NCI-H187 treated with DMSO at 0.1 percent for 48 hours (cell line): ENCODE results near the gene FOXL1.

Experiments used
- DNase-seq: peaks from one replicate; lab custom pipeline; 2025; lab: John Stamatoyannopoulos, UW

Gene FOXL1

DNA sequence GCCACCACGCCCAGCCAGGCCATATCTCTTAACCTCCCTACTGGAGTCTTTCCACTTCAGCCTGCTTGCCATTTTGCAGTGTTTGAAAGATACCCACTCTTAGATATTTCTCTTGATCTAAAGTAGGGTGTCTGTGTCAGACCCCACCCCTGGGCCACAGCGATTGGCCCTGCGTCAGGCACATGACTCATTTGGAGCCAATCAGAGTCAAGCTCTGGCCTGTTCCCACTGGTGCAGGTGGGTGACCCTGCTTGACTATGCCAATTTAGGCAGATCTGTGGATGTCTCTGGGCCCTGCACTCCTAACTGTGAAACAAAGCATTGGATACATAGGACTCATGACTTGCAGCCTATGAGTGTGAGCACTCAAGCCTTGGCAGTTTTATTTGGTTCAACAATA lies 27.6 kb downstream of the FOXL1 start:
- DNase-seq = no peak

DNA sequence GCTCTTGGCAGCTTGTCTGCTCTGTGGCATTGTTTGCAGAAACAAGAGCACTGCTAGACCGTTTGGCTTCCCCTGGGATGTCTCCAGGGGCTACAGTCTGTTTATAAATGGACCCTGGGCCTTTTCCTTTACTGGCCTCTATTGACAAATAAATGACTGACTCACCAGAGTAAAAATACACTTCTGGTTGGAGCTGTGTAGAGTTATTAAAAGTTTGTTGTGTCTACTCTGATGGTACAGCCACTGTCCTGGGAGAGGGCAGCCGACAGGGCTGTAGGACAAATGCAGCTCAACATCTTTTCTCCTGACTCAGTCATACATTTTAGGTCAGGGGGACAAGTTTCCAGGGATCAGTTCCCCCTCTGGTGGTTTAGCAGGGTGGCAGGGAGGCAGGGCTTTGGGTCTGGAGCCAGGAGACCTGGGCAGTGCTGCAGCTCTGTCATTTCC lies 30.0 kb downstream of the FOXL1 start:
- no peak for DNase-seq

DNA sequence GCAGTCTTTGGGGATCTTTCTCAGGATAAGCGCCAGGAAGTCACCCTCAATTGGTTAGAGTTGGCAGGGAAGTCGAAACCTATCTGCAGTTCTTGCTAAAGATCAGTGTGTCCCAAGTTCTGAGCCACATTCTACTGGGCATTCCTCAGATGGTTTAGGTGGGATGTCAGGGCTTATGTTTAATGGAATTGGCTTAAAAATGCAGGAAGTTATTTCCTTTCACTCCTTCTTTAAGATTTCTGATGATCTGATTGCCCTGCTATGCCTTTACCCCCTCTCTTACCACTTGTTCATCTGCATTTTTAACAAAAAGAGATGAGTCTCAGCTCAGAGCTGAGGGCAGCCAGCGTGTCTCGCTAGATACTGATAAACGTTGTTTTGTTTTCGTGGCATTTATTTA lies 30.8 kb downstream of the FOXL1 start:
- no peak for DNase-seq

DNA sequence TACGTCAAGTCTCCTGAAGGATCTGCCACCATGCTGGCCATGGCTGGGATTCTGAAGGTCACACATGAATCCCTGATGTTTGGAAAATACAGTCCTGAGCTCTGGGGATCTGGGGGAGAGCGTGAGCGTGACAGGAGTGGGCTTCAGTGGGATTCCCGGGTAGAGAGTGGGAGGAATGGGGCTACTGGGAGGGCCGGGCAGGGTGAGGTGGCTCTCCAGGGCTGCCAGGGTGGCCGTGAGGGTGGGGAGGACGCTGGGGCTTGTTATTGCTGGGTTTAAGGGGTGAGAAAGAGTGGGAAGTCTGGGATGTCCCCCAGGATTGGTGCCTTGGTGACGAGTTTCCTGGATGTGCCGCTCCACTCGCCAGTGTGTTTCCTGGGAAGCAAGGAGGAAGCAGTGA lies 31.3 kb downstream of the FOXL1 start:
- no peak for DNase-seq

DNA sequence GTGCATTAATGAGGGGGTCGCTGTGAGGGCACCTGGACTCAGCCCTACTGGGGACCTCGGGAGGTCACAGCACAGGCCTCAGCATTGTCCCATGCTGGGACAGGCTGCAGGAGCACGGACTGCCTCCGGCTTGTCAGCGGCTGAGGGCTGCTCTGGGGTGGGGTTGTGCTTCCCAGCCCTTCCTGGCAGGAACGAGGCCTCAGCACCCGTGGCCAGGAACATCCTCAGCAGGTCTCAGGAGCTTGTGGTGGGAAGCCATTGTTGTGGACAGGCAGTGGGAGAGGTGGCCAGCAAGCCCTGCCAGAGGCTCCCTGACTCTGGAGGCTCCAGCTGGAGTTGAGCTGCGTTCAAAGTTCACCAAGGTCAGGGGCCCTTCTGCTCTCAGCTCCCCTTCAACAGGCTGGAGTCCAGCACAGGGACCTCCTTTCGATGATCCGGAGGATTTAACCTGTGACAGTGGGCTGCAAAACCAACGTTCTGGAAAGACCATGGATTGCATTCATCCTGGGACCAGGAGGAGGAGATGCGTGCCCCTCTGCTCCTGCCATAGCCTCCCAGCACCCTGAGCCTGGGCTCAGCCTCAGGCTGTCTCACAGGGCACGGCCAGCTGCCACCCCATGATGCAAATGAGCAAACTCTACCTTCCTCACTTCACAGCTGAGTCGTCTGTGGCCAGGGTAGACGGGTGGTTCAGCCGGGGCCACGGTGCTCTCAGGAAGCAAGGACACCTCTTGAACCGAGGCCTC lies 32.6 kb downstream of the FOXL1 start:
- DNase-seq = no peak

DNA sequence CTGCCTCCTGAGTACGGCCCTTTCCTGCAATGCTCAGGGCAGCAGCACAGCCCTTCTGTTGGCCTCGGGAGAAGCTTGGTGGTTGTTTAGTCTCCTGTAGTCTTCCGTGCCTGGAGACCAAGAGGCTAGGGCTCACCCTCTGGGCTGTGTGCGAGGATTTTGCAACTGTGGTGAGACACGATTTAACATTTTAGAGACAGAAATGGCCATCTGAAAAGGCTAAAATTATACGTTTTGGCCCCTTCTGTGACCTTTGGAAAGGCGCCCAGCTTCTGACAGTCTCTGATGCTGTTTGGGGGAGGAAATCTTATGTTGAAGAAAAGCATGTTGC lies 33.1 kb downstream of the FOXL1 start:
- DNase-seq = no peak

DNA sequence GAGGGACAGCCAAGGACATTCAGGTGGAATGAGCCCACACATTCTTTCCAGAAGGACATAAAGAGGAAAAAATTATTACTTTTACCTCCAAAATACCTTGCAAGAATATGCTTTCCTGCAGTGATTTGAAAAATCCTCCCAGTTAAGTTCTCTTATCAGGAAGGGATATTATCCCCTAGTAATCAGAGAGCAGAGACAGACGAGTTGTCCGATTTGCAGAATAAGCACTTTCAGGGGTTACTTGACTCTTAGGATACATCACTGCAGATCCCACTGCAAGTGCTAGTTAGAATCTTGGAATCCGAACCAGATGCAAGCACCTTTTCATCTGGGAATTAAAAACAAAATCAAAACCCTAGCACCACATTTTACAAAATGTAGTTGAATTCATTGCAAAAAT lies 33.6 kb downstream of the FOXL1 start:
- no peak for DNase-seq

DNA sequence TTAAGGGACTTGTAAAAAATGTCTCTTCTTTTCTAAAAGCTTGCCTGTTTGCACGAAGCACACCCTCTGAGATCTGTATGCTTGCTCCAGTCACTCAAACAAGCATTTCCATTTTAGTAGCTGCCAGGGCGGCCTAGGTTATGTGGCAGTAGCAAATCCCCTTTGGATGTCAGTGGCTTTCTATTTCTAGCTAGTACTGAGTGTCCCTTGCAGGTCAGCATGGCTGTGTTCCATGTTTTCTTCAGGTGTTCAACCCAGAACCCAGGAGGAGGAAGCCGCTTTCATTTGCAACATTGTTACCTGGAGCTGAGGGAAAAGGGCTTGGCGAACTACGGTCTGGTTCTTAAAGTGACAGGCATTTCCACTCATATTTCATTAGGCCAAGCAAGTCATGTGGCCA lies 36.4 kb downstream of the FOXL1 start:
- no peak for DNase-seq

DNA sequence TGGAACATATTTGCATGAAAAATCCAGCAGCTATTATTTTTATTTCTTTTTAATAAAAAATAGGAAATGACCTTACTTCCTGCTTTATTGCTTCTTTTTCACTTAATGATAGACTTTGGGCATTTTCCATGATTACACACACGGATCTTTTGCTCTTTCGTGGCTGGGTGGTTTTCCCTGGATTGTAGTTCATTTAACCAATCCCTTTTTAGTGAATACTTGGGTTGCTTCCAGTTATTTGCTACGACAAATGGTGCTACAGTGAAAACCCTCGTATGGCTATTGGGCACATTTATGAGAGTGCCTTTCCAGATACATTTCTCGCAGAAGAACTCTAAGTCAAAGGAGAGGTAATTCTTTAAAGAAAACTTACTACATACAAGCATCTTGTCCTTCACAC lies 38.6 kb downstream of the FOXL1 start:
- no peak for DNase-seq

DNA sequence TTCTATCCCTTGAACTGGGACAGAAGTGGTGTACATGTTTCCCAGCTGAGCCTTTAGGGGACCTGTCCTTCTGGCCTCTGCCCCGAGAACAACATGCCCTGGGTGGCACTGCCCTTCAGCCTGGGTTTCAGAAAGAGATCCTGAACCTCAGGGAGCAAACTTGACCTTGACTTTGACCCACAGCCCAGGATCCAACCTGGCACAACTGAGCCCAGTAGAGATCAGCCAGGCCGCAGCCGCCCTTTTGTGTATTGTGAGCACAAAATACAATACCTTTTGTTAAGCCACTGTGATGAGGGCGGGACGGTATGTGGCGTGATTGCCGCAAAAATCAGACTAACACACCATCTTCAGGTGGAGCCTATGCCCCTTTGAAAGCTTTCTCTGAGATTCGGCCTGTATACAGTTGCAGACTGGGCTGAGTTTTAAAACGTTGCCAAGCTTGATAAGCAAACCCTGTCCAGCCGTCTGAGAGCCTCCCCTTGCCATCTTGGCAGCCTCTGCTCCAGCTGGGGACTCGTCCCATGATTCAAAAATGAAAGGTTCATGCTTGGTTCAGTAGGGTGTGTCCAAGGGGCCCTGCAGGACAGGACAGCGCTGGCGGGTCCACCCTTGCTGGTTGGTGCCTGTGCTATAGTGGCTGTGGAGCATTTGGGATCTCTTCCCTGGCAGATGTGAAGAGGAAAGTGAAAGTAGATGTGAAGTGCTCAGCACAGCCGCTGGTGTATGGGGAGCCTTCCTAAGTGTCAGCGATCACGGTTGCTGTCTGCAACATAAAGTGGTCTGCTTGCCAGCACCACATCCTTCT lies 40.3 kb downstream of the FOXL1 start:
- DNase-seq = no peak

DNA sequence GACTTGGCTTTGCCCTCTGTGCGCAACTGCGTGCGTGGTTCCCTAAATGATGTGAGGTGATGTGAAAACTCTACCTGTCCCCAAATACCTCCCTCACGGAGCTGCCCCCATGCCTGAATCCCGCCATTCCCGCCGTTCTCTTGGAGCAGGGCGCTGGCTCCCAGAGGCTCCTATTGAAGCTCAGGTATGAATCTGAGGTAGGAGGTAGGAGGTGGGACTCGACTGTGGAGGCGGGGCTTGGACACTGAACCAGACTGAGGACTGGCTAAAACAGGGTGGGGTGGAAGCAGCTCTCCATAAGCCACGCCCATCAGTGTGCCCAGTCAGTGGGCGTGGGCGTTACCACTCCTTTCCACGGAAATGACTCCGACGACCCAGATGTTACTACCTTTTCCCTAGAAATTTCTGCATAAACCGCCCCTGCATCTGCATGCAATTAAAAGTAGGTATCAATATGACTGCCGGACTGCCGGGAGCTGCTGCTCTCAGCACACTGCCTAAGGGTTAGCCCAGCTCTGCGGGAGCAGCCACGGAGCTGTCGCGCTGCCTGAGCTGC lies 41.0 kb downstream of the FOXL1 start:
- no peak for DNase-seq

DNA sequence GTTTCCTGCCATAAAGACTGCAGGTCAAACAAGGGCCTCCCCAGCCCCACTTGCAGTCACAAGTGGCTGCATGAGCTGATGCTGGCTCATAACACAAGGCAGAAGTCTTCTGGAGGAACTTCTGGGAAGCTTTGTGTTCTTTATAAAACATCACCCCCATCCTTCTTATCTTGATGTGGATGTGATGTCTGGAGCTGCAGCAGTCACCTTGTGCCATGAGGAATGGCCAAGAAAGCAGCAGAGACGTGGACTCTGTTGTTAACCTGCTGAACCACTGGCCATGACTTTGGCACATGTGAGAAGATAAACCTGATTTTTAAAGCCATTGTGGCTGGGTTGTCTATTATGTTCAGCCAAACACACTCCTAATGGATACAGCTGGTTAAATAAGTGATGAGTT lies 41.8 kb downstream of the FOXL1 start:
- no peak for DNase-seq

DNA sequence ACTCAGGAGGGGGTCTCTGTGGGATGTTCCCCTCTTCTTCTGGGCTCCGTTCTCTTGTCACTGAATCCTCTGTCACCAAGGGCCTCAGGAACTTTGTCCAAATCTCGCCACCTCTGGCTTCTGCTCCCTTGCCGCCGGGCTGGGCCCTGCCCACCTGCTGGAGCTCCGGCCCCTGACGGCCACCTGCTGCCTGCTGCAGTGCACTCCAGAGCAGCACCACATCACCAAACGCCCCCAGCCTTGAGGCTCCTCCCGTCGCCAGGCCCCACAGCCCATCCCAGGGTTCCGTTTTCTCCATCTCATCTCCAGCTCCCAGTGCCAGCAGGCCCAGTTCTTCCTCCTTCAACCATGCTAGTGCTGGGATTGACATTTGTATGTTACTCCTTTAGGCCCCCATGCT lies 43.6 kb downstream of the FOXL1 start:
- DNase-seq = no peak

DNA sequence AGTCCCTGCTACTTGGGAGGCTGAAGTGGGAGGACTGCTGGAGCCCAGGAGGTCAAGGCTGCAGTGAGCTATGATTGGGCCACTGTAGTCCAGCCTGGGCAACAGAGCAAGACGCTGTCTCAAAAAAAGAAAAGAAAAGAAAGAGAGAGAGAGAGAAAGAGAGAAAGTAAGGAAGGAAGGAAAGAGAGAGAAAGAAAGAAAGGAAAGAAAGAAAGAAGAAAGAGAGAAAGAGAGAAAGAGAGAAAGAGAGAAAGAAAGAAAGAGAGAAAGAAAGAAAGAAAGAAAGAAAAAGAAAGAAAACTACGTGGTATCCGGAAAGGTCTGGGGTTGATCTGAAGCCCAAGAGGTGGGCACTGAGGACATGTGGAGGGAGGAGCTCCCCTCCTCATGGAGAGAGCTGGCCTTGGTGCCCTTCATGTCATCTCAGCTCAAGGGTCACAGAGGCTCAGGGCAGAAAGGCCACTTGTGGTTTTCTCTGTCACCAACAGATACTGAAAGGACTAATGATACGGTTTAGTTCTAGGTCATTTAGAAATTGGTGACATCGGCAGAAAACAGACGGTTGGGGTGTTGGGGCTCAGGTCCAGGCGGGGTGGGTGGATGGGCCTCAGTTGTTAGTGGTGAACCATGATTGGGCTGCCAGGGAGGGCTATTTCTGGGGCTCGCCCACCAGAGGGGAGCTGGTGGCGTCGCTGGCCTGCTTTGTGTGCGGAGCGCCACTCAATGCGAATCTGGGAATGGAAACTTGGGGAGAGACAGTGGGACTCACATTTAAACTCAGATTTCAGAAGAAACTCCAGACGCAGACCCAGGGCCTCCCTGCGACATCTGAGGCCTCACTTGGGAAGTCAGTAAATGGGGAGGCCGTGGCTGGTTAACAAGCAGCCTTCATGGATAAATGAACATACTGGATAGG lies 44.6 kb downstream of the FOXL1 start:
- no peak for DNase-seq

DNA sequence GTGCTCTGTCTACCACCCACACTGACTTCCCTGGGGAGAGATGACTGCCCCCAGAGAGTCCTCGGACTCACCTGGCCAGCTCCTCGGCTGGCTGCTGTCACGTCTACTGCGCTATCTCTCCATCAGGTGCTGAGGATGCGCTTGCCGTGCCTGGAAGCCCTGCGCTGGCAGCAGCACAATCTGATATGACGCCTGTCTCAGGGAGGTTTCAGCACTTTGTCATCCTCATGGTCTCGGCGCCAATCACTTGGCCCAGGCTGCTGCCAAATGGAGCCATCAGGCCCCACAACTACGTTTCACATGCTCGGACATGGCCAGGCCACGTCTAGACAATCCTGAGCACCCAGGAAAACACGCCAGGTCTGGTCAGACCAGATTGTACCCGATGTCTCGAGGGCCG lies 46.7 kb downstream of the FOXL1 start:
- DNase-seq = no peak

DNA sequence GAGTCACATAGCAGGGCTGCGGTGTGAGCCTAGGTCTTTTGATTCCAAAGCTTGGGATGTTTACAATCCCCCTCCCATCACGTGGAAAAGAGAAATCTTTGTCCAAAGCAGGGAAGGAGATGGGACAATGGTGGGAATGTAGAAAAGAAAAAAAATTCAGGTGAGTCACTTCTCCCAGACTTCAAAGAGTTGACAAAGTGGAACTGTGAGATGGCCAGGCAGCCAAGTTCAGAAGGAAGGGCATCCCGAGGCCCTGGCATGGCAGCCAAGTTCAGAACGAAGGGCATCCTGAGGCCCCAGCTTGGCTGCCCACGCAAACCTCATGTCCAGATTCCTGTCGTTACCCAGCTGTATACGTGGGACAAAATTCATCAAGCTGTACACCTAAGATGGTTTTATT lies 47.5 kb downstream of the FOXL1 start:
- DNase-seq = no peak

DNA sequence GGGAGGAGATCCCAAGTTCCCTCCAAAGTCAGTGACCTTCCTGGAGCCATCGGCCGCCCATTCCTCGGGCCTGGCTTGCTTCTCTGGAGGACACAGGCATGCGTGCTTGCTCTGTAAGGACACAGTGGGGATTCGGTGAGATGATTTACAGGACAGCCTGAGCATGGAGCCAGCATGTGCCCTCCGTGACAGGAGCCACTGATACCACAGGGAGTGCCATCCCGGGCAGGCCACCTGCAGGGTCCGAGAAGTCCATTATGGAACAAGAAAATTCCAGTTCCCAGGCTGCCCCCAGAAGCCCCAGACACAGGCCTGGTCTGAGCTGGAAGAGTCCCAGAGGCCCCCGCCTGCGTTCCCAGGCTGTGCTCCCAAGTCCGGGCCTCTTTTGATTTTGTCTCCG lies 47.9 kb downstream of the FOXL1 start:
- DNase-seq = no peak

DNA sequence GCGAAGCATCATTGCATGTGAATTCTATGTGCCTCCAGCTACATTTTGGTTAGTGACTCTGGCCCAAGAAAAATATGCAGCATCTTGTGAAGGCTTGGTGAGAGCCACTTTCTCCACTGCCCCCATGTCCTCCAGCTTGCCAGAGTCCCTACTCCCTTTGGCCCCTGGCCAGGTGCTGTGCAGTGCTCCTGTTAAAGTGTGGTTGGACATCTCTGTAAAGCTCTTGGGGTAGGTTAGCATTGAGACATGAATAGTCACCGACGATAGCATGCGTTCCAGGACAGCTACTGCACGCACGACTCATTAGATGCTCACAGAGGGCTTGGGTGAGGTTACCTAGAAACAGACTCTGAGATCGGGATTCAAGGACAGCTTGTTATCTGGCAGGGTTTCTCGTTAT lies 48.6 kb downstream of the FOXL1 start:
- no peak for DNase-seq

DNA sequence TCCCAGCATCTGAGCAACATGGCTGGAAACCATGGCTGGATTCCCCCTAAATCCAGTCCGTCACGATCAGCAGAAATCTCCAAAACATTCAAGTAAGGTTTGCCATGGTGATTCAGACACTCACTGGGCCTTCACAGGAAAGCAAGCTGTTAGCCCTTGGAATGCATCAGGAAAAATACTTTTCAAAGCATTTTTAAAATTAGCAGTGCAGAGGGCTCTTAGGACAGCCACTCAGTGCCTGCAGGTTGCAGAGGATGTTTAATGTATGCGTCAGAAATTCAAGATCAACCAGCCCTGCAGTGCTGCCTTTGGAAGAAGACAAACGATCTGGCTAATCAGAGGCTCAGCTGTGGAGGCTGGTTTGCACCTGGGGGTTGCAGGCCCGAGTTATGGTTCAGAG lies 50.3 kb downstream of the FOXL1 start:
- DNase-seq = no peak

DNA sequence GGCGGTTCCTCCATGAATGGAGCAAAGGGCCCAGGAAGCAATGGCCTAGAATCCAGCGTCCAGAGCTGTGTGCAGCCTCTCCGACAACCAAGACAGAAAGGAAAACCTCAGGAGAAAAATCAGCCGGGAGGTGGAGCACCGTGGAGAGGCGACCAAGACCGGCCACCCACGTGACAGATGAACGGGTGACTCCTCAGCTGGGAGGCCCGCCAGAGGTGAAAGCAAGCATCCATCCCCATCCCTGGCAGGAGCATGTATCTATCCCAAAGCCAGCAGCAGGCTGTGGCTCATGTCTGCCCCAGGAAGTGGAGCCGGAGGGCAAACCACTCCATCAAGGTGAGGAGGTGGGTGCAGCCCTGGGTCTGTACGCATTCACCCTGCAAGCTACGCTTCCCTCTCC lies 52.1 kb downstream of the FOXL1 start:
- no peak for DNase-seq

DNA sequence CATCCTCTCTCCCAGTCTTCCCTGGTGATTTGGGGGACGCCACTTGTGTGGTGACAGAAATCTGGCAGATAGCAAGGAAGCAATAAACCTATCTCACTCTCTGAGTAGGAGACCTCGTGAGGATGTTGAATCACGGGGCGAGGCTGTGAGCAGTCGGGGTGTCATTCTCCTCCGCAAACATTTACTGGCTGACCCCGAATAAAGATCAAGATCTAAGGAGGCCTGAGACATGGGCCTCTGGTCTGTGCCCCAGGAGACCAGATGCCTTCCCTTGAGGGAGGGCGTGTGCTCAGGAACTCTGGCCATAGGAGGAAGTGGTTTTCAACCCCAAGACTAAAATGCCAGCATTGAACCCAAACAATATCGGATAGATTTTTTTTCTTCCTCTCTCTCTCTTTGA lies 53.1 kb downstream of the FOXL1 start:
- DNase-seq = no peak
